ENCODE data around the gene PCSK1.
"Not testable (repeated sequence)": the region's sequence is repeated elsewhere in the genome, so short reads cannot be mapped to it uniquely, and the experiment has no call there.

PCSK1 gene

GRCh38 chr5:96425443-96425842 lies 7.6 kb downstream of the PCSK1 start:
- H3K36me3 ChIP-seq (ENCODE audit: insufficient read depth, low read length): no peaks in the 10 kb centered on the region
- H3K27me3 ChIP-seq (ENCODE audit: control insufficient read depth, insufficient read depth, low read length): no peaks in the 10 kb centered on the region
- H3K9me3 ChIP-seq (replicated peaks; ENCODE audit: low read length): no peaks in the 10 kb centered on the region
- no peak overlapping the region for H3K4me2 ChIP-seq (ENCODE audit: low read length)
- H3K4me3 ChIP-seq (ENCODE audit: low read length): no peak overlapping the region
- H3K9ac ChIP-seq (ENCODE audit: low read depth, low read length): no peak overlapping the region
- no peaks in the 10 kb centered on the region for H3K4me1 ChIP-seq (ENCODE audit: control insufficient read depth, insufficient read depth, low read length)

- H3K36me3 ChIP-seq (ENCODE audit: insufficient read depth, low read length): no peaks in the 10 kb centered on the region
- H3K9ac ChIP-seq (ENCODE audit: low read depth, low read length): no peak overlapping the region
- H3K4me2 ChIP-seq (ENCODE audit: low read length): no peak overlapping the region
- H3K27me3 ChIP-seq (ENCODE audit: control insufficient read depth, insufficient read depth, low read length): no peaks in the 10 kb centered on the region
- no peak overlapping the region for H3K4me3 ChIP-seq (ENCODE audit: low read length)
- no peaks in the 10 kb centered on the region for H3K9me3 ChIP-seq (replicated peaks; ENCODE audit: low read length)
- H3K4me1 ChIP-seq (ENCODE audit: control insufficient read depth, insufficient read depth, low read length): no peaks in the 10 kb centered on the region
Measured at GRCh38 chr5:96415897-96416296, 17.2 kb downstream of the PCSK1 start.

GRCh38 chr5:96412868-96413449 lies 20.1 kb downstream of the PCSK1 start:
- Histone ChIP-seq H3K4me2 (ENCODE audit: low read length) (no peak overlapping the region), H3K4me1 (ENCODE audit: control insufficient read depth, insufficient read depth, low read length) (peaks cover 12% of the 10 kb centered on the region), H3K36me3 (ENCODE audit: insufficient read depth, low read length) (no peaks in the 10 kb centered on the region), H3K4me3 (ENCODE audit: low read length) (no peak overlapping the region), H3K9me3 (replicated peaks; ENCODE audit: low read length) (no peaks in the 10 kb centered on the region), H3K27me3 (ENCODE audit: control insufficient read depth, insufficient read depth, low read length) (no peaks in the 10 kb centered on the region), H3K9ac (ENCODE audit: low read depth, low read length) (no peak overlapping the region)

GRCh38 chr5:96410013-96410412 lies 23.0 kb downstream of the PCSK1 start:
- no peaks in the 10 kb centered on the region for H3K9me3 ChIP-seq (replicated peaks; ENCODE audit: low read length)
- H3K4me3 ChIP-seq (ENCODE audit: low read length): no peak overlapping the region
- H3K4me1 ChIP-seq (ENCODE audit: control insufficient read depth, insufficient read depth, low read length): peaks cover 16% of the 10 kb centered on the region
- no peaks in the 10 kb centered on the region for H3K27me3 ChIP-seq (ENCODE audit: control insufficient read depth, insufficient read depth, low read length)
- H3K9ac ChIP-seq (ENCODE audit: low read depth, low read length): no peak overlapping the region
- H3K36me3 ChIP-seq (ENCODE audit: insufficient read depth, low read length): no peaks in the 10 kb centered on the region
- H3K4me2 ChIP-seq (ENCODE audit: low read length): no peak overlapping the region

- H3K36me3 ChIP-seq (ENCODE audit: insufficient read depth, low read length): no peaks in the 10 kb centered on the region
- H3K9ac ChIP-seq (ENCODE audit: low read depth, low read length): no peak overlapping the region
- H3K4me3 ChIP-seq (ENCODE audit: low read length): no peak overlapping the region
- H3K4me2 ChIP-seq (ENCODE audit: low read length): no peak overlapping the region
- no peaks in the 10 kb centered on the region for H3K9me3 ChIP-seq (replicated peaks; ENCODE audit: low read length)
- no peaks in the 10 kb centered on the region for H3K27me3 ChIP-seq (ENCODE audit: control insufficient read depth, insufficient read depth, low read length)
- peaks cover 16% of the 10 kb centered on the region for H3K4me1 ChIP-seq (ENCODE audit: control insufficient read depth, insufficient read depth, low read length)
Measured at GRCh38 chr5:96408841-96409538, 24.1 kb downstream of the PCSK1 start.

GRCh38 chr5:96408210-96408777 lies 24.8 kb downstream of the PCSK1 start:
- H3K9ac ChIP-seq (ENCODE audit: low read depth, low read length): no peak overlapping the region

GRCh38 chr5:96407436-96407835 lies 25.6 kb downstream of the PCSK1 start:
- Histone ChIP-seq H3K4me1 (ENCODE audit: control insufficient read depth, insufficient read depth, low read length) (peaks cover 16% of the 10 kb centered on the region), H3K9ac (ENCODE audit: low read depth, low read length) (no peak overlapping the region), H3K4me2 (ENCODE audit: low read length) (no peak overlapping the region), H3K4me3 (ENCODE audit: low read length) (no peak overlapping the region), H3K9me3 (replicated peaks; ENCODE audit: low read length) (no peaks in the 10 kb centered on the region), H3K27me3 (ENCODE audit: control insufficient read depth, insufficient read depth, low read length) (no peaks in the 10 kb centered on the region), H3K36me3 (ENCODE audit: insufficient read depth, low read length) (no peaks in the 10 kb centered on the region)

More at GRCh38 chr5:96408210-96408777, 24.8 kb downstream of the PCSK1 start:
- H3K4me3 ChIP-seq (ENCODE audit: low read length): no peak overlapping the region
- H3K4me2 ChIP-seq (ENCODE audit: low read length): peak overlapping the region; percentile 6
- H3K27me3 ChIP-seq (ENCODE audit: control insufficient read depth, insufficient read depth, low read length): no peaks in the 10 kb centered on the region
- H3K36me3 ChIP-seq (ENCODE audit: insufficient read depth, low read length): no peaks in the 10 kb centered on the region
- H3K4me1 ChIP-seq (ENCODE audit: control insufficient read depth, insufficient read depth, low read length): peaks cover 16% of the 10 kb centered on the region
- H3K9me3 ChIP-seq (replicated peaks; ENCODE audit: low read length): no peaks in the 10 kb centered on the region

- Histone ChIP-seq H3K4me3 (ENCODE audit: low read length) (no peak overlapping the region), H3K9ac (ENCODE audit: low read depth, low read length) (no peak overlapping the region), H3K4me1 (ENCODE audit: control insufficient read depth, insufficient read depth, low read length) (peaks cover 16% of the 10 kb centered on the region), H3K9me3 (replicated peaks; ENCODE audit: low read length) (no peaks in the 10 kb centered on the region), H3K27me3 (ENCODE audit: control insufficient read depth, insufficient read depth, low read length) (no peaks in the 10 kb centered on the region), H3K36me3 (ENCODE audit: insufficient read depth, low read length) (no peaks in the 10 kb centered on the region), H3K4me2 (ENCODE audit: low read length) (no peak overlapping the region)
Measured at GRCh38 chr5:96404191-96404867, 28.7 kb downstream of the PCSK1 start.

GRCh38 chr5:96402500-96402899 lies 30.5 kb downstream of the PCSK1 start:
- no peaks in the 10 kb centered on the region for H3K9me3 ChIP-seq (replicated peaks; ENCODE audit: low read length)
- no peaks in the 10 kb centered on the region for H3K4me1 ChIP-seq (ENCODE audit: control insufficient read depth, insufficient read depth, low read length)
- H3K9ac ChIP-seq (ENCODE audit: low read depth, low read length): no peak overlapping the region
- no peak overlapping the region for H3K4me3 ChIP-seq (ENCODE audit: low read length)
- no peak overlapping the region for H3K4me2 ChIP-seq (ENCODE audit: low read length)
- no peaks in the 10 kb centered on the region for H3K27me3 ChIP-seq (ENCODE audit: control insufficient read depth, insufficient read depth, low read length)
- no peaks in the 10 kb centered on the region for H3K36me3 ChIP-seq (ENCODE audit: insufficient read depth, low read length)

GRCh38 chr5:96396878-96397277 lies 36.2 kb downstream of the PCSK1 start:
- H3K4me2 ChIP-seq (ENCODE audit: low read length): no peak overlapping the region
- no peaks in the 10 kb centered on the region for H3K9me3 ChIP-seq (replicated peaks; ENCODE audit: low read length)
- no peaks in the 10 kb centered on the region for H3K27me3 ChIP-seq (ENCODE audit: control insufficient read depth, insufficient read depth, low read length)
- H3K4me3 ChIP-seq (ENCODE audit: low read length): no peak overlapping the region
- H3K36me3 ChIP-seq (ENCODE audit: insufficient read depth, low read length): no peaks in the 10 kb centered on the region
- H3K4me1 ChIP-seq (ENCODE audit: control insufficient read depth, insufficient read depth, low read length): no peaks in the 10 kb centered on the region
- H3K9ac ChIP-seq (ENCODE audit: low read depth, low read length): no peak overlapping the region

- not testable (repeated sequence) for H3K4me2 ChIP-seq (ENCODE audit: low read length); H3K27me3 ChIP-seq (ENCODE audit: control insufficient read depth, insufficient read depth, low read length); H3K4me1 ChIP-seq (ENCODE audit: control insufficient read depth, insufficient read depth, low read length); H3K9ac ChIP-seq (ENCODE audit: low read depth, low read length); H3K9me3 ChIP-seq (replicated peaks; ENCODE audit: low read length); H3K36me3 ChIP-seq (ENCODE audit: insufficient read depth, low read length); H3K4me3 ChIP-seq (ENCODE audit: low read length)
Measured at GRCh38 chr5:96395295-96395694, 37.8 kb downstream of the PCSK1 start.
